ENCODE data around the gene C1orf94. TPM values are rescaled to one million over a fixed set of nuclear protein-coding genes. Genes with fewer than 3 reads are reported as not detected.

Gene C1orf94
- total RNA-seq, 3 donors from 2014 or later: not detected

GRCh38 chr1:34188418-34188817, 11.7 kb downstream of the C1orf94 start:
- TF ChIP-seq CTCF (IDR thresholded peaks at IDR 0.05) (no peak), POLR2A (IDR thresholded peaks at IDR 0.05) (no peak), POLR2AphosphoS5 (IDR thresholded peaks at IDR 0.05) (no peak)
- no peak for DNase-seq (ENCODE audit: low spot score in 2 of 2)
- Histone ChIP-seq H3K4me1 (no peaks in the 10 kb centered on the region), H3K4me3 (no peak overlapping the region), H3K9me3 (peaks cover 8 to 13% of the 10 kb centered on the region in 2 donors), H3K27me3 (peaks cover 0 to 9% of the 10 kb centered on the region in 2 donors), H3K27ac (no peak overlapping the region), H3K36me3 (no peaks in the 10 kb centered on the region)
- intact Hi-C loops (cut with DNase I; ENCODE audit: low total_unique reads): no loop called here

GRCh38 chr1:34188985-34189384, 12.3 kb downstream of the C1orf94 start:
- Histone ChIP-seq H3K27ac (no peak overlapping the region), H3K36me3 (no peaks in the 10 kb centered on the region), H3K27me3 (peaks cover 0 to 9% of the 10 kb centered on the region in 2 donors), H3K4me1 (no peaks in the 10 kb centered on the region), H3K9me3 (peaks cover 8 to 13% of the 10 kb centered on the region in 2 donors), H3K4me3 (no peak overlapping the region)
- intact Hi-C loops (cut with DNase I; ENCODE audit: low total_unique reads): no loop called here
- DNase-seq (ENCODE audit: low spot score in 2 of 2): no peak
- TF ChIP-seq CTCF (IDR thresholded peaks at IDR 0.05): no peak
- no peak for TF ChIP-seq POLR2AphosphoS5 (IDR thresholded peaks at IDR 0.05)
- no peak for TF ChIP-seq POLR2A (IDR thresholded peaks at IDR 0.05)

GRCh38 chr1:34190692-34191091, 14.0 kb downstream of the C1orf94 start:
- Histone ChIP-seq H3K27ac (no peak overlapping the region), H3K4me3 (no peak overlapping the region), H3K27me3 (peaks cover 0 to 9% of the 10 kb centered on the region in 2 donors), H3K9me3 (peaks cover 8 to 13% of the 10 kb centered on the region in 2 donors), H3K36me3 (no peaks in the 10 kb centered on the region), H3K4me1 (no peaks in the 10 kb centered on the region)
- DNase-seq (ENCODE audit: low spot score in 2 of 2): no peak
- intact Hi-C loops (cut with DNase I; ENCODE audit: low total_unique reads): no loop called here
- no peak for TF ChIP-seq POLR2A (IDR thresholded peaks at IDR 0.05)
- TF ChIP-seq CTCF (IDR thresholded peaks at IDR 0.05): no peak
- TF ChIP-seq POLR2AphosphoS5 (IDR thresholded peaks at IDR 0.05): no peak

GRCh38 chr1:34192621-34193020, 15.9 kb downstream of the C1orf94 start:
- peaks cover 8 to 13% of the 10 kb centered on the region in 2 donors for H3K9me3 ChIP-seq
- H3K4me1 ChIP-seq: no peaks in the 10 kb centered on the region
- TF ChIP-seq POLR2A (IDR thresholded peaks at IDR 0.05) (no peak), CTCF (IDR thresholded peaks at IDR 0.05) (no peak), POLR2AphosphoS5 (IDR thresholded peaks at IDR 0.05) (no peak)
- H3K4me3 ChIP-seq: no peak overlapping the region
- no peaks in the 10 kb centered on the region for H3K36me3 ChIP-seq
- no peak for DNase-seq (ENCODE audit: low spot score in 2 of 2)
- intact Hi-C loops (cut with DNase I; ENCODE audit: low total_unique reads): no loop called here
- no peaks in the 10 kb centered on the region for H3K27me3 ChIP-seq
- no peak overlapping the region for H3K27ac ChIP-seq

GRCh38 chr1:34199927-34200326, 23.2 kb downstream of the C1orf94 start:
- H3K9me3 ChIP-seq: no peaks in the 10 kb centered on the region
- H3K4me1 ChIP-seq: no peaks in the 10 kb centered on the region
- H3K27ac ChIP-seq: no peak overlapping the region
- H3K27me3 ChIP-seq: no peaks in the 10 kb centered on the region
- intact Hi-C loops (cut with DNase I; ENCODE audit: low total_unique reads): loop anchor here (10.0 kb wide), 1 partner anchor 1005 kb away; no protein-coding TSS in a partner anchor
- no peak for DNase-seq (ENCODE audit: low spot score in 2 of 2)
- H3K4me3 ChIP-seq: no peak overlapping the region
- TF ChIP-seq POLR2AphosphoS5 (IDR thresholded peaks at IDR 0.05): no peak
- no peaks in the 10 kb centered on the region for H3K36me3 ChIP-seq

- no peaks in the 10 kb centered on the region for H3K36me3 ChIP-seq
- peaks cover 0 to 11% of the 10 kb centered on the region in 2 donors for H3K27me3 ChIP-seq
- H3K4me3 ChIP-seq: no peak overlapping the region
- TF ChIP-seq CTCF (IDR thresholded peaks at IDR 0.05): no peak
- TF ChIP-seq POLR2A (IDR thresholded peaks at IDR 0.05): no peak
- no peak for TF ChIP-seq POLR2AphosphoS5 (IDR thresholded peaks at IDR 0.05)
- no peak overlapping the region for H3K27ac ChIP-seq
- H3K9me3 ChIP-seq: no peaks in the 10 kb centered on the region
- DNase-seq (ENCODE audit: low spot score in 2 of 2): no peak
- H3K4me1 ChIP-seq: no peaks in the 10 kb centered on the region
- intact Hi-C loops (cut with DNase I; ENCODE audit: low total_unique reads): no loop called here
Observed at GRCh38 chr1:34212673-34213072, 36.0 kb downstream of the C1orf94 start.
